A549 treated with RU486 at 1 μM for 4 hours (cell line): ENCODE data around the gene SMIM3. TPM values are rescaled to one million over a fixed set of nuclear protein-coding genes. Genes with fewer than 3 reads are reported as not detected.

ENCODE experiments used
- total RNA-seq: library from RNA; stranded (reverse); fragments of 200-300 nt; extraction: Qiagen RNA extraction; gene quantifications from 5 replicates; pipeline ENCODE4 v1.2.3, GENCODE V29; 2022; ENCODE audit warnings: low read depth

Gene SMIM3
- total RNA-seq = 3.4 to 4.1 TPM (median 4.0 TPM) in 5 replicates

GRCh38 chr5:150778517-150779396 lies at the start of gene SMIM3:
TSS of gene SMIM3 (plus strand) at chr5:150778757. CDS start at chr5:150795441, 16,684 bp downstream.

GRCh38 chr5:150758531-150759333 lies 19.8 kb upstream of the SMIM3 start, which contains the start of gene DCTN4:
TSS of gene DCTN4 (minus strand) at chr5:150759017. CDS start at chr5:150758993, 24 bp downstream.

GRCh38 chr5:150846308-150846653 lies 67.7 kb downstream of the SMIM3 start, which contains the start of gene IRGM:
TSS of gene IRGM (plus strand) at chr5:150846521. CDS start at chr5:150848124, 1,603 bp downstream.

Other genes starting within 250 kb of the SMIM3 start
- gene SYNPO, start 138.1 kb upstream of the SMIM3 start, total RNA-seq = 20.6 to 28.6 TPM (median 26.2 TPM) in 5 replicates
- 0.05 to 0.25 TPM in 2 of 5 replicates, not detected in the others for gene MYOZ3, start 117.5 kb upstream of the SMIM3 start, total RNA-seq
- gene RBM22, start 77.7 kb upstream of the SMIM3 start, total RNA-seq = 46.5 to 55.1 TPM (median 47.1 TPM) in 5 replicates
- gene DCTN4, start 19.7 kb upstream of the SMIM3 start, total RNA-seq = 17.4 to 19.1 TPM (median 18.7 TPM) in 5 replicates
- gene IRGM, start 67.8 kb downstream of the SMIM3 start, total RNA-seq = 0.06 to 0.37 TPM (median 0.15 TPM) in 3 of 5 replicates, not detected in the others
- 1.4 to 2.8 TPM (median 2.5 TPM) in 5 replicates for gene ZNF300, start 126.2 kb downstream of the SMIM3 start, total RNA-seq
- gene GPX3, start 241.8 kb downstream of the SMIM3 start, total RNA-seq = 14.4 to 20.9 TPM (median 18.1 TPM) in 5 replicates